Globus pallidus (tissue), 1 donor: Measurements from ENCODE around the gene MIPOL1.
"Not testable (repeated sequence)": the region's sequence is repeated elsewhere in the genome, so short reads cannot be mapped to it uniquely, and the experiment has no call there.

Experiments
- DNase-seq: peaks from one replicate; pipeline ENCODE4 v3.0.0-alpha.2; 2015; ENCODE audit warnings: low spot score

Gene MIPOL1, protein sequence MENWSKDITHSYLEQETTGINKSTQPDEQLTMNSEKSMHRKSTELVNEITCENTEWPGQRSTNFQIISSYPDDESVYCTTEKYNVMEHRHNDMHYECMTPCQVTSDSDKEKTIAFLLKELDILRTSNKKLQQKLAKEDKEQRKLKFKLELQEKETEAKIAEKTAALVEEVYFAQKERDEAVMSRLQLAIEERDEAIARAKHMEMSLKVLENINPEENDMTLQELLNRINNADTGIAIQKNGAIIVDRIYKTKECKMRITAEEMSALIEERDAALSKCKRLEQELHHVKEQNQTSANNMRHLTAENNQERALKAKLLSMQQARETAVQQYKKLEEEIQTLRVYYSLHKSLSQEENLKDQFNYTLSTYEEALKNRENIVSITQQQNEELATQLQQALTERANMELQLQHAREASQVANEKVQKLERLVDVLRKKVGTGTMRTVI

GRCh38 chr14:37197421-37198272, at the start of gene MIPOL1:
Gene MIPOL1, plus strand, starts transcription at chr14:37197937. Its CDS starts 49,952 bp downstream, at chr14:37247889.
- peak; percentile 75 for DNase-seq

GRCh38 chr14:37150414-37150813, 47.3 kb upstream of the MIPOL1 start:
- peak; percentile 35 for DNase-seq

DNA sequence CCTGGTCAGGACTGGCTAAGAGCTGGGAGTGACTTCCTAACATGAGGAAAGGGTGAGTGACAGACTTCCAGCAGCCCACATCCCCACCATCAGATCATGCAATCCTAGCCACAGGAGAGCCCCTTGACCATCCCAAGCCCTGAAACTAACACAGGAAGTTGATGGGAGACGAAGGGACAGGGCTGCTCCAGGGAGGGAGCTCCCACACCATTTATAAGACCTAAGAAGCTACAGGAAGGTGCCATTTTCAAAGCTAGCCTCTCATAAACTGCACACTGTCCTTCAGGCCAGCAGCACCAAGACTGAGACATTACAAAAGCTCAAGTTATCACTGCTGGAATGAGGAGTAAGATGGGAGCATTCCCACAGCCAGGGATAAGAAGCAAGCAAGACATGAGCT, 44.7 kb upstream of the MIPOL1 start:
- DNase-seq, result no peak

- DNase-seq, result no peak
Measured at GRCh38 chr14:37153483-37153882, 44.3 kb upstream of the MIPOL1 start.

GRCh38 chr14:37157987-37158386, 39.8 kb upstream of the MIPOL1 start:
- no peak for DNase-seq

DNA sequence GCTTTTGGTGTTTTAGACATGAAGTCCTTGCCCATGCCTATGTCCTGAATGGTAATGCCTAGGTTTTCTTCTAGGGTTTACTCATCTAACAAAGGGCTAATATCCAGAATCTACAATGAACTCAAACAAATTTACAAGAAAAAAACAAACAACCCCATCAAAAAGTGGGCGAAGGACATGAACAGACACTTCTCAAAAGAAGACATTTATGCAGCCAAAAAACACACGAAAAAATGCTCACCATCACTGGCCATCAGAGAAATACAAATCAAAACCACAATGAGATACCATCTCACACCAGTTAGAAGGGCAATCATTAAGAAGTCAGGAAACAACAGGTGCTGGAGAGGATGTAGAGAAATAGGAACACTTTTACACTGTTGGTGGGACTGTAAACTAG, 35.4 kb upstream of the MIPOL1 start:
- not testable (repeated sequence) for DNase-seq

DNA sequence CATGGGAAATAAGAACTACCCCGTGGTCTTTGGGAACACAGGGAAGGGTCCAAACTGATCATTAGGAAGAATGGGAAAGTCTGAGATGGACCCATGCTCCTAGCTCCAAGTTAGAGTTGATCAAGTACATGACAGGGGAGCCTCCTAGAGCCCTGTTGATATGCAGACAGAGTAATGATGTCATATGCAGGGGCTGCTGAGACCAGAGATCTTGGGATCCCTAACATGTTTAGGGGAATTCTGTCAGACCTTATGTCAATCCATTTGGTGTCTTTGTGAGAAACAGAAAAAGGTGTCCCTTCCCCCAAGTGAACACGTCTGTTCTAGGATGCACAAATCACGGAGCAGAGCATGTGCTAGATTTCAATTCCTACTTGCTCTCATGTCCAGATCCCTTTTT, 31.9 kb upstream of the MIPOL1 start:
- no peak for DNase-seq

DNA sequence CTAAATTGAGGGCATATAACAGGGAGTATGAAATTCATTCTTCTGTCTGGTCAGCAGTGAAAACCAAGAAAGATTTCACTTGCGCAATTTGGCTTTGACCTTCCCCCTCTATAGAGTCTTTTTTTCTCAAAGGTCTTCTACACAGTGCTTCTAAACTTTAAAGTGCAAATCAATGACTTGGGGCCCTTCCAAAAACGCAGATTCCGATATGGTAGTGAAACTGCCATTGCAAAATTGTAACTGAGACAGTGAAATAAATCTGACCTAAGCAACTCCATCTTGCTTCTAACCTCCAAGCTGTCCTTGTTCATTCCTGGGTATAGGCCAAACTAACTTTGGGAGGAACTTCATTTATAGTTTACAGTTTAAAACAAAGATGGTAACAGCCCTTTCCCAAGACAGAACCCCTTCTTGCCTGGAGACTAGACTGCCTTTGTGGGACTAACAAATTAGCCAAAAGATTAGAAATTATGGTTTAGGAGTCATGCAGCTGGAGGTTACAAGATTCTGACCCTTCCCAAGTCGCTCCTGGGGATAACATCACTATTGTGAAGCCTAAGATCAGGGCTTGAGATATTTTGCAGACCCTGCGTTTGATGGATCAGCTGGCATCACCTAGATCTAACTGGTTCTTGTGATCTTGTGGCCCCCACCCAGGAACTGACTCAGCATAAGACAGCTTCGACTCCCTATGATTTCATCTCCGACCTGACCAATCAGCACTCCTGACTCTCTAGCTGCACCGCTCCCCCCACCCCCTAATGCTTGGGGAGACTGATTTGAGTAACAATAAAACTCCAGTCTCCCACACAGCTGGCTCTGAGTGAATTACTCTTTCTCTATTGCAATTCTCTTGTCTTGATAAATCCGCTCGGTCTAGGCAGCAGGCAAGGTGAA, 30.3 kb upstream of the MIPOL1 start:
- DNase-seq, result no peak

- DNase-seq, result no peak
Measured at GRCh38 chr14:37168721-37169120, 29.0 kb upstream of the MIPOL1 start.

- DNase-seq, result no peak
Measured at GRCh38 chr14:37170237-37170636, 27.5 kb upstream of the MIPOL1 start.

GRCh38 chr14:37170993-37171392, 26.7 kb upstream of the MIPOL1 start:
- DNase-seq, result no peak

- DNase-seq, result no peak
Measured at GRCh38 chr14:37171678-37172023, 26.1 kb upstream of the MIPOL1 start.

GRCh38 chr14:37172024-37172869, 25.5 kb upstream of the MIPOL1 start, which contains the start of gene SLC25A21:
Gene SLC25A21, minus strand, starts transcription at chr14:37172606.
- peak; percentile 72 for DNase-seq

DNA sequence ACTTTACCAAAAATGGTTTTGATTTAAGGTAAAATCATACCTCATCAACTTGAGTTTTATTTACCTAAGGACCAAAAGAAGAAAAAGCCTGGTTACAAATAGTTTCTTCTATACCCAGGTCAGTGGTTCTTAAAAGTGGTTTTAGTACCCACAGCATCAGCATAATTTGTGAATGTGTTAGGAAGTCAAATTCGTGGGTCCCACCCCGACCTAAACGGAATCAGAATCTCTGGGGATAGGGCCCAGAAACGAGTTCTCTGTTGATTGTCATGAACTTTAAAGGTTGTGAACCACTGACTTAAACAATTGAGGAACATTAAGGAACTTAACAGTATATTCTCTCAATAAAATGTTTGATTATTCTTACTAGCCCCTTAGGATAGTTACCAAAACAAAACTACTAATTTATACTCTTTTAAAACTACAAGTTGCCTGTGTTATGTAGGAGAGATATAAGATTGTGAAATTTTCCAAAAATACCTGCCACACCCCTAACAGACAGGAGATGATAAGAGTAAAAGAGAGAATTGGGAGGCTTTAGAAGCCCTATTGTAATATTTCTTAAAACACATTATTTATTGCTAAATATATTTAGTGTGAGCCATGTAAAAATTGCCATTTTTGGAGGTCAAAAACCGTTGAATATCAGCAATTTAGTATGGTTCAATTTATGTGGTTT, 24.7 kb upstream of the MIPOL1 start:
- no peak for DNase-seq

DNA sequence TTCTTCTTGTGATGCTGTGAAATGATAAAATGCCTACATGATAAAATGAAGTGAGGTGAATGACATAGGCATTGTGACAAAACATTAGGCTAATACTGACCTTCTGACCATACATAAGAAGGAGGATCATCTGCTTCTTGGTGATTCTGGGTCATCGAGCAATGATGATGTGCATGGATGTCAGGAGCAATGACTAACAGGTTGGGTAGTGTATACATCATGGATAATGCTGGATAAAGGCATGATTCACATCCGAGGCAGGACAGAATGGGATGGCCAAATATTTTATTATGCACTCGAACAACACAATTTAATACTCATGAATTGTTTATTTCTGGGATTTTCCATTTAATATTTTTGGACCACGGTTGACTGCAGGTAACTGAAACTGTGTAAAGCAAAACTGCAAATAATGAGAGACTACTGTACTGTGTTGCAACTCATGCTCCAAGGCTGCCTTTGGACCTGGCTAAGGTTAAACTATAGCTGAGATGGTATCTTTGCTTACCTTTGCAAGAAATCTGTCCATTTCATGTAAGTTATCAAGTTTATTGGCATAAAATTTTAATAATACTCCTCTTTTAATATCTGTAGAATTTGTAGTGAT, 17.7 kb upstream of the MIPOL1 start:
- no peak for DNase-seq

- not testable (repeated sequence) for DNase-seq
Measured at GRCh38 chr14:37180886-37181285, 16.9 kb upstream of the MIPOL1 start.

DNA sequence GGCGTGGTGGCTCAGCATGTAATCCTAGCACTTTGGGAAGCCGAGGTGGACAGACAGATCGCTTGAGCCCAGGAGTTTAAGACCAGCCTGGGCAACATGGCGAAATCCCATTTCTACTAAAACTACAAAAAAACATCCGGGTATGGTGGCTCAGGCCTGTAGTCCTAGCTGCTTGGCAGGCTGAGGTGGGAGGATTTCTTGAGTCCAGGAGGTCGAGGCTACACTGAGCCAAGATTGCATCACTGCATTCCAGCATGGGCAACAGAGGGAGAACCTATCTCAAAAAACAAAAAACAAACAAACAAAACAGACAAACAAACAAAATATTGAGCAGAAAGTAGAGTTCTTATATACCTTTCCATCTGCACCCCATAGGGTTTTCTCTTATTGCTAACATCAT, 16.3 kb upstream of the MIPOL1 start:
- no peak for DNase-seq

GRCh38 chr14:37184520-37184919, 13.2 kb upstream of the MIPOL1 start:
- not testable (repeated sequence) for DNase-seq

DNA sequence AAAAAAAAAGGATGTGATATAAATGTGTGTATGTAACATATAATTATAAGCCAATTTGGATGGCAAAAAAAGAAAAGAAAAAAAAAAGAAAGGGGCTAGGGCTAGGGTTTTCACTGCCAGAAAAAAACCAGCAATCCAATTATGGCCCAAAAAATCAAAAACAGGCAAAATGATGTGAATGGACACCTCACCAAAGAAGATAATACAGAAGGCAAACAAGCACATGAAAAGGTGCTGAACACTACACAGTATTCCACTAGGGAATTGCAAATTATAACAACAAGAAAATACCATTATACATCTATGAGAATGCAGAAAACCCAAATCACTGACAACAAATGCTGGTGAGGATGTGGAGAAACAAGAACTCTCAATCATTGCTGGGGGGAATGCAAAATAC, 12.1 kb upstream of the MIPOL1 start:
- no peak for DNase-seq

DNA sequence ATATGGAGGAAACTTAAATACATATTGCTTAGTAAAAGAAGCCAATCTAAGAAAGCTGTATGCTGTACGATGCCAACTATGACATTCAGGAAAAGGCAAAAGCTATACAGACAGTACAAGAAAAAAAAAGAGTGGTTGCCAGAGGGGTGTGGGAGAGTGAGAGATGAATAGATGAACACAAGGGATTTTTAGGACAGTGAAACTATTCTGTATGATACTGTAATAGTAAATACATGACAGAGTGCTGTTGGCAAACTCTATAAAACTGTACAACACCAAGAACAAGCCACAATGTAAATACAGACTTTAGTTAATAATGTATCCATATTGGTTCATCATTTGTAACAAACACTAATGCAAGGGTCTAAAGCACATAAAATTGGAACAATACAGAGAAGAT, 10.9 kb upstream of the MIPOL1 start:
- no peak for DNase-seq
